ENCODE data around the gene SIRPG.

The SIRPG gene

DNA sequence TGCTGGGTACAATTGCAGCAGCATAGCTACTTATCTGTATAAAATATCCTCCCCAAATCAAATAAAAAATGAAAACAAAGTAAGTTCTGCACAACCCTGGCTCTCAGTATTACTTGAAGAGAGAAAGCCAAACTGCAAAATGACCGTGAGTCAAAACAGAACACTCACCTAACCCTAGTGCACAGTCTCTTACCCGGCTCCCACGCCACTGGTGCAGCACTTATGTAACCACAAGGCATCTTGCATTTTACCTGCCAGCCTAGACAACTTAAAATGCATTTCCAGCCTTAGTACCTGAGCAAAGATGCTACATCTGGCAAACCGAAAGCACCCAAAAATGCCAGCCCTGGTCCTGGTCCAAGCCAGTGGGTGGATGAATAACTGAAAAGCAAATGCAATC lies 25.4 kb downstream of the SIRPG start:
- POLR2A ChIA-PET (ENCODE audit: low non-redundant PET) = no interaction called here
- no peak for DNase-seq (ENCODE audit: low spot score)
- CTCF ChIA-PET = interaction anchor here (0.6 kb wide), 2 partner anchors 199 to 212 kb away, joined by 3 read pairs; no protein-coding TSS in a partner anchor

DNA sequence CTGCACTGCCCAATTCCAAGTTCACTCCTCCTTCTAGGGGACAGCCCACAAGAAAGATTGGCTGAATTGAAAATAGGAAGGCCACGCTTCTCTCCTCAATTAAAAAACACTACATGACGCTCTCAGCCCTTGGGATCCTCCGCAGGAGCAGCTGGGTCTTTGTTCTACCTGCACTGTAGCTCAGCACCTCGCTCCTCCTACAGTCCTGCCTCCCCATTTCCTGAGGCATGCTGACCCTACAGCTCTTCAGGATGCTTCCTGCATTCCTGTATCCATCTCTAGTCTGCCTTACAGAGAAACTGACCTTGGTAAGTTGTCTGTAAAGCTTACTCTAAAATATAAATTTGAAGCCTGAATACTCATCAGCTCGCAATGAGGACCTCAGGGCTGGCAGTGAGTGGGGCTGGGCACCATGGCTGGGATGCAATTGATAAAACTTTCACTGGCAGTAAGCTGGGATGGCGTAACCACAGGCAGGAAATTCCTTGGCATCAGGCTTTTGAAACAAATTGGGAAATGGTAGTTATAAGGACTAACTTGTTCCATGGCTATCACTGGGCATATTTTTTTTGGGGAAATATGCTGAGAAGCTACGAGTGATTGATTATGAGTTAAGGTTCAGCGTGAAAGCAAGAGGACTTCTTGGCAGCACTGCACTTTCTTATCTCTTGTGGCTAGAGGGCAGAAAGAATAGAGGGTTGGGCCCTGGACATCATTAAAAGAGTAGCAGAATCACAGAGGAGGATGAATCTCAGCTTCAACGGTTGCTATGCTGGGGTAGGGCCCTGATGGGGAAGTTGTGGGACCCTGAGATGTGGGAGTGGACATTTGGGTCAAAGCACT lies 26.0 kb downstream of the SIRPG start:
- POLR2A ChIA-PET (ENCODE audit: low non-redundant PET) = no interaction called here

More for the DNA sequence above, 25.4 kb downstream of the SIRPG start:
- TF ChIP-seq, protein P1, sequence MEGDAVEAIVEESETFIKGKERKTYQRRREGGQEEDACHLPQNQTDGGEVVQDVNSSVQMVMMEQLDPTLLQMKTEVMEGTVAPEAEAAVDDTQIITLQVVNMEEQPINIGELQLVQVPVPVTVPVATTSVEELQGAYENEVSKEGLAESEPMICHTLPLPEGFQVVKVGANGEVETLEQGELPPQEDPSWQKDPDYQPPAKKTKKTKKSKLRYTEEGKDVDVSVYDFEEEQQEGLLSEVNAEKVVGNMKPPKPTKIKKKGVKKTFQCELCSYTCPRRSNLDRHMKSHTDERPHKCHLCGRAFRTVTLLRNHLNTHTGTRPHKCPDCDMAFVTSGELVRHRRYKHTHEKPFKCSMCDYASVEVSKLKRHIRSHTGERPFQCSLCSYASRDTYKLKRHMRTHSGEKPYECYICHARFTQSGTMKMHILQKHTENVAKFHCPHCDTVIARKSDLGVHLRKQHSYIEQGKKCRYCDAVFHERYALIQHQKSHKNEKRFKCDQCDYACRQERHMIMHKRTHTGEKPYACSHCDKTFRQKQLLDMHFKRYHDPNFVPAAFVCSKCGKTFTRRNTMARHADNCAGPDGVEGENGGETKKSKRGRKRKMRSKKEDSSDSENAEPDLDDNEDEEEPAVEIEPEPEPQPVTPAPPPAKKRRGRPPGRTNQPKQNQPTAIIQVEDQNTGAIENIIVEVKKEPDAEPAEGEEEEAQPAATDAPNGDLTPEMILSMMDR (conservative IDR thresholded peaks at IDR 0.05; ENCODE audit: low read depth) = no peak
- no peak overlapping the region for H3K27ac ChIP-seq

DNA sequence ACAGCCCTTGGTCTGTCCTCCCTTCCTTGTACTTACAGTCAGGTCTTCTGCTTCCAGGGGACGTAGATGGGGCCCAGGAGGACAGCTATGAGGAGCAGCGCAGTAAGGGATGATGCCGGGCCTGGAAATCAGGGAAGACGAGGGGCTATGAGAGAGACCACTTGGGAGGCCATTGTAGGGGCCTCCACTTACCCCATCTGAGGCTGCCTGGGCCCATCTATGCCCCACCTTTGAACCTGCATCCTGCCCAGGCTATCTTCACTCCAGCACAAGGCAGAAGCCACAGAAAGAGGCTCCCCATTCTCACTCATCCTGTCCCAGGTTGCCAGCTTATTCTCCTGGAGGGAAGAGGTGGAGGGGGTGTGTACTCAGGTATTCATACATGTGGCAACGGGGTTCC lies 27.4 kb downstream of the SIRPG start:
- ChIA-PET CTCF (no interaction called here), POLR2A (ENCODE audit: low non-redundant PET) (no interaction called here)
- DNase-seq (ENCODE audit: low spot score) = no peak
- TF ChIP-seq, protein P1 (conservative IDR thresholded peaks at IDR 0.05; ENCODE audit: low read depth) = no peak
- H3K27ac ChIP-seq = no peak overlapping the region

More for the DNA sequence above, 26.0 kb downstream of the SIRPG start:
- TF ChIP-seq, protein P1 (conservative IDR thresholded peaks at IDR 0.05; ENCODE audit: low read depth) = no peak
- no peak overlapping the region for H3K27ac ChIP-seq
- CTCF ChIA-PET = interaction anchor here (0.6 kb wide), 2 partner anchors 199 to 211 kb away, joined by 3 read pairs; no protein-coding TSS in a partner anchor
- no peak for DNase-seq (ENCODE audit: low spot score)

DNA sequence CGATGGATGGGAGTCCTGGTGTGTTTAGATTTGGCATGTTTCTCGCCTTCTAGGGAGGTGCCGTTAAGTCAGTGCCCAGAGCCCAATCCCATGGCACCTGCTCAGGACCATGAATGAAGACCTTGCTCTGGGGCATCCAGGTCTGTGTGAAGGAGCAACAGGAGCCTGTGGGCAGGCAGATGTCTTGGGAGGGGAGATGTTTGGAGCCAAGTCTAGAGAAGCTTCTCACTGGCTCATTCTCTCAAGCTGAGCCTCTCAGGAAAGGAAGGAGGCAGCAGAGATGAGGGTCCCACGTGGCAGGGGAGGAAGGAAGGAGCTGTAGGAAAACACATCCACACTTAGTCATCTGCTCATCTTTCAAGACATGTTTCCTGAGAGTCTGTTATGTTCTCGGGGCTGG lies 28.3 kb downstream of the SIRPG start:
- no peak for DNase-seq (ENCODE audit: low spot score)
- no peak overlapping the region for H3K27ac ChIP-seq
- ChIA-PET POLR2A (ENCODE audit: low non-redundant PET) (no interaction called here), CTCF (no interaction called here)
- TF ChIP-seq, protein P1 (conservative IDR thresholded peaks at IDR 0.05; ENCODE audit: low read depth) = no peak

DNA sequence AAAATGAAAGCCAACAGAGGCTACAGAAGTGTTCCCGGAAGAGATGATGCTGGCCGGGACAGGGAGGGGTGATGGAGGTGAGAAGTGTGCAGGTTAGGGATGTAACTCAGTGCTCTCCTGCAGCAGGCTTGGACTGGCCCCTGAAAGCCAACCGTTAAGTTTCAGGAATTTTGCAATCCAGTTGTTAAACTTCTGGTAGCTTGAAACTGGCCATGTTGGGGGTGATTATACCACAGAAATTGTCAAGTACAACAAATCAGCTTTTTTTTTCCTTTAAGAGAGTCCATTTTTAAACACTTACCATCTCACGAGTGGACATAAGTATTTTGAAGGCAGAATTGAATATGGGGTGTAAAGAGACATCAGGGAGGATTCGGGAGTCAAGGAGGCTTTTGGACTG lies 29.0 kb downstream of the SIRPG start:
- H3K27ac ChIP-seq = no peak overlapping the region
- ChIA-PET CTCF (no interaction called here), POLR2A (ENCODE audit: low non-redundant PET) (no interaction called here)
- TF ChIP-seq, protein P1 (conservative IDR thresholded peaks at IDR 0.05; ENCODE audit: low read depth) = no peak
- no peak for DNase-seq (ENCODE audit: low spot score)

DNA sequence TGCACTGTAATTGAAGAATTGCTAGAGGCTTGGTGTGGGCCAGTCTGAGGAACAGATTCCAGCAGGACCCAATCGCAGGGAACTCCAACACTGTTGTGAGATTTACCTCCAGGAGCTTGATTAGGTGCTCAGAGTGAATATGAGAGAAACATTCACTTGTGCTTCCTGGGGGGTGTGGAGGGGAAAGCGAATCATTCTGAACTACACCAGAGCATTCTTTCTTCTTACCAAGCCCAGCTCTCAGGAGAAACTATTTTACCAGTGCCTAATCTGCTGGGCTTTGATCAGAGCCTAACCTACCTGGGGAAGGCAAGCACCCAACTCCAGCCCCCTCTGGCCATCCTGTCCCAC lies 30.4 kb downstream of the SIRPG start:
- no peak for DNase-seq (ENCODE audit: low spot score)
- TF ChIP-seq, protein P1 (conservative IDR thresholded peaks at IDR 0.05; ENCODE audit: low read depth) = no peak
- ChIA-PET POLR2A (ENCODE audit: low non-redundant PET) (no interaction called here), CTCF (interaction anchor here (0.6 kb wide), 1 partner anchor 1703 kb away, joined by 3 read pairs; no protein-coding TSS in a partner anchor)
- no peak overlapping the region for H3K27ac ChIP-seq
